C4-2B (cell line): ENCODE data around the gene HSD3B7.

Experiments
- H3K27ac ChIP-seq: fragments of 450-650 bp; 2 replicates; pipeline ENCODE4 v1.5.1; 2017
- CTCF ChIP-seq: fragments of 450-650 bp; conservative IDR thresholded peaks from 2 replicates; pipeline ENCODE4 v1.5.1; 2017; ENCODE audit warnings: mild to moderate bottlenecking
- ZFX ChIP-seq: fragments of 450-650 bp; IDR thresholded peaks from 2 replicates; pipeline ENCODE4 v1.6.1; 2017

The HSD3B7 gene

GRCh38 chr16:30951750-30952149, 33.3 kb upstream of the HSD3B7 start:
- peak overlapping the region; percentile 61 for H3K27ac ChIP-seq
- TF ChIP-seq ZFX (no peak), CTCF (no peak)

- no peak overlapping the region; the same call in 1 of the 2 replicates for H3K27ac ChIP-seq
- TF ChIP-seq ZFX (no peak), CTCF (no peak)
Observed at GRCh38 chr16:30953111-30953510, 31.9 kb upstream of the HSD3B7 start.

- TF ChIP-seq CTCF, result peak; percentile 73
- TF ChIP-seq ZFX, result no peak
- H3K27ac ChIP-seq, result no peak overlapping the region; the same call in 1 of the 2 replicates
Observed at GRCh38 chr16:30953511-30954124, 31.4 kb upstream of the HSD3B7 start.

GRCh38 chr16:30954993-30955392, 30.0 kb upstream of the HSD3B7 start:
- TF ChIP-seq ZFX (no peak), CTCF (no peak)
- H3K27ac ChIP-seq, result no peak overlapping the region

- TF ChIP-seq ZFX, result no peak
- peak; percentile 43 for TF ChIP-seq CTCF
- peak overlapping the region; percentile 97 for H3K27ac ChIP-seq
Observed at GRCh38 chr16:30956601-30957455, 28.2 kb upstream of the HSD3B7 start.

- H3K27ac ChIP-seq, result peak within 1 kb of the TSS; percentile 97
- TF ChIP-seq CTCF (no peak), ZFX (peak; percentile 39; the same call in 1 of the 2 replicates)
Observed at GRCh38 chr16:30957456-30958174, 27.4 kb upstream of the HSD3B7 start, which contains the start of gene SETD1A. SETD1A (plus strand) TSS chr16:30957754; CDS start chr16:30958732, 978 bp downstream.
